GM12875 (cell line): ENCODE results near the gene DGKB.

Experiments used
- H3K4me3 ChIP-seq: one replicate; pipeline ENCODE4 v1.5.1; 2011; ENCODE audit warnings: low read depth, low read length, control low read depth
- TF ChIP-seq, protein P1 (sequence below): IDR thresholded peaks from 2 replicates; pipeline ENCODE4 v1.5.1; 2011; ENCODE audit warnings: low read depth, mild to moderate bottlenecking, control low read depth, inconsistent platforms, low read length, moderate library complexity, borderline replicate concordance; ENCODE audit not compliant: insufficient read depth

The DGKB gene

DNA sequence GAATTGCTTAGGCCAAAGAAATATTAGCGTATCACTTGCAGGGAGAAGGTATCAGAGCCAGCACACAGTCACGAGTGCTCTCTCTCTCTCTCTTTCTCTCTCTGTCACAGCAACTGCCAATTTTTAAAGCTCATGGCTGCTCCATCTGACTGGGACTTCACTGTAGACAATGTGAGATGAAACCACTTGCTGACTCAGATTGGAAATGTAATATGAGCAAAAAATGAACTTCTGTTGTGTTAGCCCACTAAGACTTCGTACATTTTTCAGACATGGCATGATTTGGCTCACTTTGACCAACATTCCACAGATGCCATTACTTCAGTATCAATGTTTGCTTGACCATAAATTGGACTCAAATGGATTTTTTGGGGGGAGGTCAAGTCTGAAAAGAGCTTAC is 68.1 kb downstream of the DGKB start:
- TF ChIP-seq, protein P1, sequence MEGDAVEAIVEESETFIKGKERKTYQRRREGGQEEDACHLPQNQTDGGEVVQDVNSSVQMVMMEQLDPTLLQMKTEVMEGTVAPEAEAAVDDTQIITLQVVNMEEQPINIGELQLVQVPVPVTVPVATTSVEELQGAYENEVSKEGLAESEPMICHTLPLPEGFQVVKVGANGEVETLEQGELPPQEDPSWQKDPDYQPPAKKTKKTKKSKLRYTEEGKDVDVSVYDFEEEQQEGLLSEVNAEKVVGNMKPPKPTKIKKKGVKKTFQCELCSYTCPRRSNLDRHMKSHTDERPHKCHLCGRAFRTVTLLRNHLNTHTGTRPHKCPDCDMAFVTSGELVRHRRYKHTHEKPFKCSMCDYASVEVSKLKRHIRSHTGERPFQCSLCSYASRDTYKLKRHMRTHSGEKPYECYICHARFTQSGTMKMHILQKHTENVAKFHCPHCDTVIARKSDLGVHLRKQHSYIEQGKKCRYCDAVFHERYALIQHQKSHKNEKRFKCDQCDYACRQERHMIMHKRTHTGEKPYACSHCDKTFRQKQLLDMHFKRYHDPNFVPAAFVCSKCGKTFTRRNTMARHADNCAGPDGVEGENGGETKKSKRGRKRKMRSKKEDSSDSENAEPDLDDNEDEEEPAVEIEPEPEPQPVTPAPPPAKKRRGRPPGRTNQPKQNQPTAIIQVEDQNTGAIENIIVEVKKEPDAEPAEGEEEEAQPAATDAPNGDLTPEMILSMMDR: no peak
- H3K4me3 ChIP-seq: no peak overlapping the region

DNA sequence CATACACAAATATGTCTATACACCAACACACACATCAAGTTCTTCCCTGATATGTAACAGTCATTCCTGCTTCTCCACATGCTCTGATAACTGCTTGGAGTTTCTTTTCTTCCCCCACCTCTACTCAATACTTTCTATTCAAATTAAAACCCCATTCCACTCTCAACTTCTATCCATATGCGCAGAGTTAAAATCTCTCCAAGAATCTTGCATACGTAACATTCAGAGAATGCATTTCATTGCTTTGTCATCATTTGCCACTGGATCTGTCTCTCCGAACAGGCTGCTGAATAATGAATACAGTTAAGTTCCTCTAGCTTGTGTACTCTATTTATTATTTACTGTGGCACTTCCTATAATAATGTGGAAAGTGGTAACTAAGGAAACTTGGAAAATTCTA is 68.8 kb downstream of the DGKB start:
- TF ChIP-seq, protein P1: no peak
- H3K4me3 ChIP-seq: no peak overlapping the region

DNA sequence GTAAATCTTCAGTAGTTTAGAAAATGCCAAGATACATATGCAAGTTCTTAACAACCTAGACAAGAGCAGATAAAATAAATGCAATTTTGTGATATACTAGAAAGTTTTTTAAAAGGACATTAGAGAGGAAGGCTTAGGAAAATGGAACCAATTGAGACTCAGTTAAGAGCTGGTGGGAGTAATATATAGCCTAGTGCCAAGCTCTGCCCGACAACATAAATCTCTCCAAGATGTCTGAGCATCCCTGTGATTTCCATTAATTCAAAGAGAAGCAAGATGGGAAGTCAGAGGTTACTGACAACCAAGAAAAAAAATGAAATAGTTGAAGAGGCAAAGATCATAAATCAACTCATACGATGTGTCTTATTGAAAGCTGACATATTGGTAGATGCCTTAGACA is 74.5 kb downstream of the DGKB start:
- TF ChIP-seq, protein P1: no peak
- no peak overlapping the region for H3K4me3 ChIP-seq

DNA sequence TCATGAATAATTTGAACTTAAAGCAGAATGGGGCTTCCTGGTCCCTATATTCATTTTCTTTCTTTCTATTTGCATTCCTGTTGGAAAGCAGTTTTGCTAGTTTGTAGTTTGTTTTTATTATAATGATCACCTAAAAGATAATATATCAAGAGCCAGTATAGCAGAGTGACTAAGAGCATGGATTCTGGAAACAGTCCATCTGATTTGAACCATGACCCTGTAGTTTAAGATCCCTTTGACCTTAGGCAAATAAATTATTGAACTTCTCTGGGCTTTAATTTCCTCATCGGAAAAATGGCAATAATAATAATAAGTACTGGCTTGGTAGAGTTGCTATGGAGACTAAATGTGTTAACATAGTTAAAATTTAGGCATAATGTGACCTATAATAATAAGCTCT is 76.1 kb downstream of the DGKB start:
- TF ChIP-seq, protein P1: no peak
- H3K4me3 ChIP-seq: no peak overlapping the region

DNA sequence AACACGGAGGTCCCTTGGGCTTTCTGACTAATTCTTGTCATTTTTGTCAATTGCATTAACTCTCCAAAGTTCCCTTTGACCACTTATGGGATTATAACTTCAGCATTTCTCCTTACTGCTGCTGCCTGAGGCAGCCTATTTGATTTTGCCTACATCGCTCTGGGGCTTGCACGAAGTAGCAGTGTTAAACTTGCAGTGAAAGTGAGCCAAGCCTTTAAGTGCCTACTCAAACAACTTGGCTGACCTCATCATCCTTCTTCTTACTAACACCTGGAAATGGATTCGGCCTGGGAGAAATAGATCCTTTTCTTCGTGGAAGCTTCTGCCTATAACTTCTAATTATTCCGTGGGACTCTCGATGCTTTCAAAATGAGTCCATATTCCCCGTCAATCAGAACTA is 76.6 kb downstream of the DGKB start:
- TF ChIP-seq, protein P1: no peak
- H3K4me3 ChIP-seq: no peak overlapping the region

DNA sequence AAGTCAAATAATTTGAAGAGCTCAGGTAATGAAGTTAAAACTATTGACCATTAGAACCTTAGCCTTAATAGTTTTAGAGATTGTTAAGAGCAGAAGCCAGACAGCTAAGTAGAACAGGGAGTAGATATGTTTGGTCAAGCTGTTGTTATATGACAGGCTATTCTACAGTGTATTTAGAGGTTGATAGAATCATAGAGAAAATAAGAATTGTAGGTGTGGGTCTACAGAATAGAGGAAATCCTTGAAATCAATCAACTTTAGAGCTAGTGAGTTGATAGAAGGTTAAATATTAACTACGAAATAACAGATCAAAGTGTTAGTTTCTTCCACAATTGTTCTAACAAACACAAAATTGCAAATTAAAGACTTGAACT is 80.1 kb downstream of the DGKB start:
- TF ChIP-seq, protein P1: no peak
- no peak overlapping the region for H3K4me3 ChIP-seq

DNA sequence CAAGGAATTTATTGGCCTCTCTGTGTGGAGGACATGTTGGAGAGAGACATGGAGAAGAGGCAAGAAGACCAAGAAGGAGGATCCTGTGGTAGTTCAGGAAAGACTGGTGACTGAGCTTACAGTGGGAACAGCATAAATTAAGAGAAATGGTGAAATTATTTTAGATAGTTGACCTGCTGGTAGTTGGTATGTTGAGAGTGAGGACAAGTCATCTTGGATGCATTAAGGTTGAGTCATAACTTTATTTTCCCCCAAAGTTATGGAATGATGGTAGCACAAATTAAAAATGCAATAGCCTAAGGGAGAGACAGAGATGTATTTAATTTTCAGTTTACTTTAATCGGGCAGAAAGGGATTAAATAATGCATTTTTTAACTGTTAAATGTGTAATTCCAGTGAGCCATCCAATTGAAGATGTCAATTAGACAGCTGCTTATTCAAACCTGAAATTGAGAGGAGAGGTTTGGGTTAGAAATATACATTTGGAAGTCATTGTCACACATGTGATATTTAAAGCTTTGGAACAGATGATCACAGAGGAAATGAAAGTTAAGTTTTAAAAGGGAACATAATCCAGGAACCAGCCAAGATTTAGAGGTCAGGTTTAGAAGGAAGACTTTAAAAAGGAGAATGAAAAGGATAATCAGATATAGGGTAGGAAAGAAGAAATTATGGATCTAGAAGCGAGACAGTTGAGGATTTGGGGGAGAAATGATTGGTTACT is 80.6 kb downstream of the DGKB start:
- no peak overlapping the region for H3K4me3 ChIP-seq
- TF ChIP-seq, protein P1: no peak
